GM19193 (cell line): ENCODE results near the gene TBKBP1.

Experiments
- POLR2A ChIP-seq: IDR thresholded peaks from 4 replicates; pipeline ENCODE4 v1.6.1; 2011; ENCODE audit not compliant: insufficient read depth, insufficient read length; ENCODE audit errors: extremely low read depth

Gene TBKBP1

GRCh38 chr17:47693731-47694580 lies at the start of gene TBKBP1:
Gene TBKBP1, plus strand, starts transcription at chr17:47694161. Its CDS starts 1,952 bp downstream, at chr17:47696113.
- TF ChIP-seq POLR2A = no peak

- TF ChIP-seq POLR2A = no peak
Measured at GRCh38 chr17:47644324-47644723, 49.6 kb upstream of the TBKBP1 start.

- peak; percentile 83 for TF ChIP-seq POLR2A
Measured at GRCh38 chr17:47649153-47649971, 44.6 kb upstream of the TBKBP1 start, which contains the start of gene KPNB1. Gene KPNB1, plus strand, starts transcription at chr17:47649919. Its CDS starts 326 bp downstream, at chr17:47650245.

GRCh38 chr17:47649972-47650524 lies 43.9 kb upstream of the TBKBP1 start:
- TF ChIP-seq POLR2A = peak; percentile 50

GRCh38 chr17:47650525-47651522 lies 43.1 kb upstream of the TBKBP1 start:
- peak; percentile 37 for TF ChIP-seq POLR2A

- no peak for TF ChIP-seq POLR2A
Measured at GRCh38 chr17:47651704-47652103, 42.3 kb upstream of the TBKBP1 start.

GRCh38 chr17:47652570-47652969 lies 41.4 kb upstream of the TBKBP1 start:
- TF ChIP-seq POLR2A = no peak

GRCh38 chr17:47653442-47653841 lies 40.5 kb upstream of the TBKBP1 start:
- no peak for TF ChIP-seq POLR2A

- no peak for TF ChIP-seq POLR2A
Measured at GRCh38 chr17:47654991-47655390, 39.0 kb upstream of the TBKBP1 start.

- no peak for TF ChIP-seq POLR2A
Measured at GRCh38 chr17:47660064-47660492, 33.9 kb upstream of the TBKBP1 start.

GRCh38 chr17:47663912-47664623 lies 29.9 kb upstream of the TBKBP1 start:
- no peak for TF ChIP-seq POLR2A

- no peak for TF ChIP-seq POLR2A
Measured at GRCh38 chr17:47664624-47664941, 29.4 kb upstream of the TBKBP1 start.

- TF ChIP-seq POLR2A = no peak
Measured at GRCh38 chr17:47665655-47666054, 28.3 kb upstream of the TBKBP1 start.

GRCh38 chr17:47669081-47669480 lies 24.9 kb upstream of the TBKBP1 start:
- no peak for TF ChIP-seq POLR2A

- no peak for TF ChIP-seq POLR2A
Measured at GRCh38 chr17:47670064-47670463, 23.9 kb upstream of the TBKBP1 start.
